ENCODE measurements around the gene RAD50.

DNA sequence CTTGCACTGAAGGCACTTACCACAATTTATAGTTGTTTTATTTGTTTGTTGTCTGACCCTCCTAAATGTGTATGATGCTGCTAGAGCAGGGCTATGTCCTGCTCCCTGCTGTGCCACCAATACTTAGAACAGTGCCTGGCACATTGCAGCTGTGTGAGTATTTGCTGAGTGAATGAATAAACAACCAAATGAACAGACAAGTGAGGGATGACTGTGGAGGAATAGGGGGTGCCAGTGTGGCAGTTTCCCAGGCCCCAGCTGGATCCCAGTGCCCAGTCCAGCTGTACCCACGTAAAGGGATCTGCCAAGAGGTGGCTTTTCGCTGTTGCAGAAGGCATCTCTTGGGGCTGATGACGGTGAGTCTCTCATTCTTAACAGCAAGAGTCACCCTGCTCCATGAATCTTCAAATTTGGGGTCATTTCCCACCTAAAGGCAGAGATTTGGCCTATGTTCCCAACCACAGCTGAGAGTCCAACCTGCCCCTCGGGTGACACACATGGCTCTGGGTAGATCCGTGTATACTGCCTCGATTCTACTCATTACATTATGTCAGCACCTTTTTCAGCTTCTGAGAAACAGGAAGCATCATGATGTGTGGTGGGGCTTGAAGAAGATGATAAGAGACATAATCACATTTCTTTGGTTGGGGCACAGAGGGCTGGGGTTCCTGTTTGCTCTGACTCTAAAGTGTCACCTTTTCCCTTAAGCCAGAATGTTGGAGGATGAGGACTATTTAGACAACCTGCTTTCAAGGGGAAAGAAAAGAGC is 27.7 kb upstream of the RAD50 start:
- TF ChIP-seq CTCF (IDR thresholded peaks at IDR 0.05) (no peak), POLR2A (IDR thresholded peaks at IDR 0.05) (no peak), EP300 (IDR thresholded peaks at IDR 0.05) (no peak)
